Heart right ventricle (tissue), 16 donors: ENCODE results near the gene ZNF627. TPM values are rescaled to one million over a fixed set of nuclear protein-coding genes. Genes with fewer than 3 reads are reported as not detected.

Experiments used
- ATAC-seq, 8 donors: fragments of 200-7000 bp; cut with Tn5 transposase; one replicate each; pipeline ENCODE4 v1.9.1; 2020; ENCODE audit warnings: mild to moderate bottlenecking in 8 of 8, moderate library complexity in 8 of 8, moderate number of reproducible peaks in 1 of 8
- DNase-seq, 2 donors: peaks; one replicate each; pipeline ENCODE4 v3.0.0-alpha.2; 2020
- H3K27ac ChIP-seq, 10 donors: fragments of 200-600 bp; sonication (generic) in 2 of 10; one replicate each; pipeline versions ENCODE4 v1.5.0 to v1.8.0; 2020 to 2022; ENCODE audit warnings: mild to moderate bottlenecking in 3 of 10
- H3K27me3 ChIP-seq, 7 donors: fragments of 200-600 bp; one replicate each; pipeline ENCODE4 v1.8.0; 2021 to 2022; ENCODE audit warnings: mild to moderate bottlenecking in 2 of 7
- H3K36me3 ChIP-seq, 9 donors: fragments of 200-600 bp; sonication (generic) in 1 of 9; one replicate each; pipeline versions ENCODE4 v1.5.0 to v1.8.0; 2020 to 2022; ENCODE audit warnings: mild to moderate bottlenecking in 2 of 9
- H3K4me1 ChIP-seq, 9 donors: fragments of 200-600 bp; sonication (generic) in 1 of 9; one replicate each; pipeline versions ENCODE4 v1.5.0 to v1.8.0; 2020 to 2022; ENCODE audit warnings: mild to moderate bottlenecking in 4 of 9
- H3K4me3 ChIP-seq, 10 donors: fragments of 200-600 bp; sonication (generic) in 2 of 10; one replicate each; pipeline versions ENCODE4 v1.5.0 to v1.8.0; 2020 to 2022; ENCODE audit warnings: mild to moderate bottlenecking in 7 of 10, moderate library complexity in 2 of 10
- H3K9me3 ChIP-seq, 11 donors: fragments of 200-600 bp in 10 of 11; sonication (generic) in 2 of 11; one replicate each; pipeline versions ENCODE4 v1.5.0 to v1.8.0; 2013 to 2022; ENCODE audit warnings: mild to moderate bottlenecking in 2 of 11, control low read depth in 1 of 11, moderate library complexity in 1 of 11
- CTCF ChIP-seq, 9 donors: fragments of 200-600 bp; sonication (generic) in 2 of 9; IDR thresholded peaks; one replicate each; pipeline versions ENCODE4 v1.5.0 to v1.8.0; 2021 to 2022; ENCODE audit warnings: antibody characterized with exemption in 9 of 9, mild to moderate bottlenecking in 5 of 9, moderate library complexity in 1 of 9
- WGBS, 2 donors: extraction: QIAGEN DNeasy Blood & Tissue Kit; methylation state at CpG; one replicate each; pipeline ENCODE4 v1.1.7; 2013; ENCODE audit warnings: inconsistent platforms in 1 of 2; 5-methylcytosine and 5-hydroxymethylcytosine counted together
- intact Hi-C, 10 donors: fragments of 100-400 bp; cut with DNase I; formaldehyde crosslinking; loops; one replicate each; pipeline versions ENCODE4 v1.11.1 to v1.14.2; 2022
- polyA plus RNA-seq, 2 donors: library from polyadenylated mRNA; stranded (reverse); fragments of 200-250 nt; gene quantifications; one replicate each; pipeline ENCODE4 v1.2.3, GENCODE V29; 2013
- total RNA-seq, 10 donors: library from RNA; stranded (reverse); fragmentation: NEBNext Ultra II Directional in 3 of 10; extraction: Animal tissue kit (Norgen Biotek cat#: 25700) in 3 of 10; gene quantifications; one replicate each; pipeline versions ENCODE4 v1.2.1 to v1.2.4, GENCODE V29; 2021 to 2023
- donor health status: Arrhythmogenic right ventricular cardiomyopathy.
- donor health status: ischemic (EF 13 %, LVEDD 7.1; RV severe dilation, severe dysfunction).
- donor health status: healthy with polysubstance abuse.
- donor health status: DM: no; HTN: yes; CAD: no.
- donor health status: DM: no; HTN: no; CAD: no.
- donor health status: ischemic (EF 25% LVEDD 6.9; RV normal size, moderate dysfunction).
- donor health status: ischemic (EF 25% LVEDD 5.7; RV mildly dilated, moderate dysfunction).
- donor health status: healthy.
- donor health status: DM: yes; HTN: yes; CAD: no.
- donor health status: Ischemic cardiomyopathy.
- donor health status: ischemic (EF 35%, LVEDD 5.7; RV mildly dilated, moderate dysfunction).
- donor health status: nonischemic (EF 11% LVEDD 7.7; RV severe dilation, severe dysfunction).
- donor health status: DM: yes; HTN: yes; CAD: no.
- donor health status: PGD.
- donor health status: ischemic (EF 29% LVEDD 5.4; RV normal size, mild dysfunction).
- donor health status: nonischemic (EF 23%, LVEDD 6.1; RV moderate dilation, normal function).

ZNF627 gene
- total and polyA plus RNA-seq, 12 donors, result 3.6 to 9.8 (median 6.3) TPM

GRCh38 chr19:11586331-11586730 is 11.0 kb upstream of the ZNF627 start:
- no peak for TF ChIP-seq CTCF (IDR thresholded peaks at IDR 0.05)
- Histone ChIP-seq H3K36me3 (no peaks in the 10 kb centered on the region), H3K4me3 (no peak overlapping the region), H3K9me3 (no peaks in the 10 kb centered on the region), H3K27ac (no peak overlapping the region), H3K27me3 (peaks cover 0 to 1% (median 0%) of the 10 kb centered on the region in 7 donors), H3K4me1 (peaks cover 0 to 29% (median 0%) of the 10 kb centered on the region in 9 donors)
- intact Hi-C loops, result loop anchor here in 9 of 10 donors (2.0 to 10.0 kb wide), 9 partner anchors 26 to 294 kb away; partner anchors contain the start of genes TSPAN16 (in 7 of the 9) and CNN1 (in 1 of the 9)
- ATAC-seq (no peak), DNase-seq (no peak)
- 67 to 81% methylated on average over 6 of the region's 6 CpGs for WGBS, 2 donors

- peak; percentile 75 to 91 (median 83) for TF ChIP-seq CTCF (IDR thresholded peaks at IDR 0.05)
- H3K9me3 ChIP-seq, result no peaks in the 10 kb centered on the region
- no peaks in the 10 kb centered on the region for H3K27me3 ChIP-seq
- WGBS, 2 donors, result 2% methylated on average over 7 of the region's 7 CpGs
- ATAC-seq, result peak; percentile 78 to 91 (median 86)
- H3K27ac ChIP-seq, result no peak overlapping the region
- H3K4me3 ChIP-seq, result no peak overlapping the region
- H3K36me3 ChIP-seq, result no peaks in the 10 kb centered on the region
- H3K4me1 ChIP-seq, result peaks cover 0 to 18% (median 0%) of the 10 kb centered on the region in 9 donors
- intact Hi-C loops, result loop anchor here in 9 of 10 donors (2.0 to 10.0 kb wide), 9 partner anchors 27 to 295 kb away; partner anchors contain the start of genes TSPAN16 (in 7 of the 9) and CNN1 (in 1 of the 9)
- DNase-seq, result peak; percentile 74 to 81
These were observed 9.8 kb upstream of the ZNF627 start for GRCh38 chr19:11587302-11587974.

- H3K27ac ChIP-seq, result no peak overlapping the region
- no peaks in the 10 kb centered on the region for H3K36me3 ChIP-seq
- intact Hi-C loops, result loop anchor here in 9 of 10 donors (2.0 to 10.0 kb wide), 9 partner anchors 27 to 296 kb away; partner anchors contain the start of genes TSPAN16 (in 7 of the 9) and CNN1 (in 1 of the 9)
- H3K4me3 ChIP-seq, result no peak overlapping the region
- TF ChIP-seq CTCF (IDR thresholded peaks at IDR 0.05), result peak in 5 of 9 donors; percentile 1 to 28 (median 6)
- H3K4me1 ChIP-seq, result peaks cover 0 to 16% (median 0%) of the 10 kb centered on the region in 9 donors
- H3K9me3 ChIP-seq, result no peaks in the 10 kb centered on the region
- H3K27me3 ChIP-seq, result no peaks in the 10 kb centered on the region
- 67 to 71% methylated on average over 13 of the region's 13 CpGs for WGBS, 2 donors
- ATAC-seq (peak in 6 of 8 donors; percentile 18 to 49 (median 29)), DNase-seq (no peak)
These were observed 9.2 kb upstream of the ZNF627 start for GRCh38 chr19:11587975-11588631.

- Histone ChIP-seq H3K4me3 (no peak overlapping the region), H3K4me1 (peaks cover 4 to 22% (median 13%) of the 10 kb centered on the region in 9 donors), H3K36me3 (peaks cover 0 to 5% (median 0%) of the 10 kb centered on the region in 9 donors), H3K9me3 (no peaks in the 10 kb centered on the region), H3K27me3 (no peaks in the 10 kb centered on the region), H3K27ac (no peak overlapping the region)
- intact Hi-C loops, result loop anchor here in 2 of 10 donors (5.0 to 10.0 kb wide), 2 partner anchors 97 to 219 kb away; partner anchors contain the start of gene SWSAP1 (in 1 of the 2)
- ATAC-seq, result no peak
- WGBS, 2 donors, result 84 to 90% methylated on average over 4 of the region's 4 CpGs
- no peak for TF ChIP-seq CTCF (IDR thresholded peaks at IDR 0.05)
- no peak for DNase-seq
These were observed 3.2 kb upstream of the ZNF627 start for GRCh38 chr19:11594084-11594483.
